Amniotic stem cell (primary cell): ENCODE results near the gene LRRC71.
"Not testable (repeated sequence)": the region's sequence is repeated elsewhere in the genome, so short reads cannot be mapped to it uniquely, and the experiment has no call there.

Experiments
- DNase-seq: peaks from one replicate; lab custom pipeline; 2025; lab: John Stamatoyannopoulos, UW

Gene LRRC71

GRCh38 chr1:156905651-156906050 is 14.8 kb upstream of the LRRC71 start:
- DNase-seq: no peak

- DNase-seq: no peak
These were observed 14.1 kb upstream of the LRRC71 start for GRCh38 chr1:156906206-156906906.

DNA sequence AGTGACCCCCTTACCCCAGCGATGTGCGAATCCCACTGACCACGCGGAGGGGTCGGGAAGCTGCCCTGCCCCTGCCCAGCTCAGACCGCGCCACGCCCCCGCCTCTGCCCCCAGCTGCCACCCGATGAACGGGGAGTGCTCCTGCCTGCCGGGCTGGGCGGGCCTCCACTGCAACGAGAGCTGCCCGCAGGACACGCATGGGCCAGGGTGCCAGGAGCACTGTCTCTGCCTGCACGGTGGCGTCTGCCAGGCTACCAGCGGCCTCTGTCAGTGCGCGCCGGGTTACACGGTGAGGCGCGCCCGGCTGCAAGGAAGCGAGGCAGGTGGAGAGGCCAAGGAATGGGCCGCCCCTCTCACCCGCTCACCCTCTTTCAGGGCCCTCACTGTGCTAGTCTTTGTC is 11.9 kb upstream of the LRRC71 start:
- DNase-seq: no peak

- DNase-seq: no peak
These were observed 11.5 kb upstream of the LRRC71 start for GRCh38 chr1:156908955-156909354.

DNA sequence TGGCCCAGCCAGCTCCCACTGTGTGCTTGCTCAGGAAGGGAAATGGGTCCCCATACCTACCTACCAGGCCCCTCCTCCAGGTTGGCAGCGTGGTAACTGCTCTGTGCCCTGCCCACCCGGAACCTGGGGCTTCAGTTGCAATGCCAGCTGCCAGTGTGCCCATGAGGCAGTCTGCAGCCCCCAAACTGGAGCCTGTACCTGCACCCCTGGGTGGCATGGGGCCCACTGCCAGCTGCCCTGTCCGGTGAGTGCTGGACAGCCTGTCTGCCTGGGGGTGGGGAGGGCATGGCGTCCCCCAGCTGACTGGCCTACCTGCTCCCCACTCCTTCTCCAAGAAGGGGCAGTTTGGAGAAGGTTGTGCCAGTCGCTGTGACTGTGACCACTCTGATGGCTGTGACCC is 10.8 kb upstream of the LRRC71 start:
- DNase-seq: no peak

GRCh38 chr1:156910309-156910782 is 10.1 kb upstream of the LRRC71 start:
- no peak for DNase-seq

- no peak for DNase-seq
These were observed 8.7 kb upstream of the LRRC71 start for GRCh38 chr1:156911577-156912298.

DNA sequence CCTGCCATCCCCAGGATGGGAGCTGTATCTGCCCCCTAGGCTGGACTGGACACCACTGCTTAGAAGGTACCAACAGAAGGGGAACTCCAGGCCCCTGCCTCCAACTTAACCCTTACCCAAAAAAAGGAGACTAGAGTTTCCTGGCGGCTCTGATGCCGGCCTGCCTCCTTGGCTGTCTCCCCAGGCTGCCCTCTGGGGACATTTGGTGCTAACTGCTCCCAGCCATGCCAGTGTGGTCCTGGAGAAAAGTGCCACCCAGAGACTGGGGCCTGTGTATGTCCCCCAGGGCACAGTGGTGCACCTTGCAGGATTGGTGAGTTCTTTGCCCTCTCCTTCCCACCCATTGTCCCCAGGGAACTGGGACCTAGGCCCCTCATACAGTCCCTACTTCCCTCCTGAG is 8.1 kb upstream of the LRRC71 start:
- no peak for DNase-seq

GRCh38 chr1:156912861-156913808 is 7.3 kb upstream of the LRRC71 start:
- DNase-seq: no peak

DNA sequence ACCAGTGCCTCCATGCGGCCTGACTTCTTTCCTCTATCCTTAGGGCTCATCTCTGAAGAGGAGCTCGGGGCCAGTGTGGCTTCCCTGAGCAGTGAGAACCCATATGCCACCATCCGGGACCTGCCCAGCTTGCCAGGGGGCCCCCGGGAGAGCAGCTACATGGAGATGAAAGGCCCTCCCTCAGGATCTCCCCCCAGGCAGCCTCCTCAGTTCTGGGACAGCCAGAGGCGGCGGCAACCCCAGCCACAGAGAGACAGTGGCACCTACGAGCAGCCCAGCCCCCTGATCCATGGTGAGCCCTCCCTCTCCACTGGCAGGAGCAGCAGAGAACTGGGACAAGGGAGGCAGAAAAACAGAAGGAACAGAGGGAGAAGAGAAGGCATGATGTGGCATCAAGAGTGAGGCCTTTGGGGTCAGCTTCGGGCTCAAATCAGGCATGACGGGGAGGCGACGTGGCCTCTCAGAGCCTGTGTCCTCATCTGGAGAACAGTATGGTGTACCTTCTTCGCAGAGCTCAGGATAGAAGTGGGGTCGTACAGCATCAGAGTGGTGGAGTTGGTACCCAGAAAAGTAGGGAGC is 6.5 kb upstream of the LRRC71 start:
- no peak for DNase-seq

DNA sequence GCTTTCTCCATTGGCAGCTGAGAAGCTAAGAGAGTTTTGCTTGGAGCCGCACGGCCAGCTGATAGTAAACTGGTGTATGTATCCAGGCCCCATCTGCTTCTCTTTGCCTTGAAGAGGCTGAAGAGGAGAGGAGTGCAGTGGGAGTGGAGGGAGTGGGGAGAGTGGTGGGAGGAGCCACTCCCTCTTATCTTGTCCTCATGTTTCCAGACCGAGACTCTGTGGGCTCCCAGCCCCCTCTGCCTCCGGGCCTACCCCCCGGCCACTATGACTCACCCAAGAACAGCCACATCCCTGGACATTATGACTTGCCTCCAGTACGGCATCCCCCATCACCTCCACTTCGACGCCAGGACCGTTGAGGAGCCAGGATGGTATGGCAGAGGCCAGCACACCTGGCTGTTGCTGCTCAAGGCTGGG is 6.0 kb upstream of the LRRC71 start:
- no peak for DNase-seq

DNA sequence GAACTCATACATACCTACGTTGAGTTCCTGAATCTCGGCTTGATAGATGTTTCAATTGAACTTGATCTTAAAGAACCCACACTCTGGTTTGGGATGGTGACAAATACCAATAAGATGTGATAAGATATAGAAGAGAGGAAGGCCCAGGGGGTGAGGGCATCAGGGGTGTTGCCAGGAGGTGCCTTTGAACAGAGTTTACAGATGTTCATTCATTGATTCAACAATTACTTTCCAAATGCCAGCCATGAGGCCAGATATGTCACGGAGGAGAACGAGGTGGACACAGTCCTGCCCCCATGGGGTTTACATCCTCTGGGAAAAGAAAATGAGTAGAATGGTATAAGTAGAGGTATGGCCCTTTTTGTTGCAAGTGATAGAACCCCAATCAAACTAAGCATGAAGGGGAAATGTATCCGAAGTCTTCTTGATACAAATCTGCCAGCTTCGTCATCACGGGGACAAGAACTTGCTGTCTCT is 659 bp downstream of the LRRC71 start:
- DNase-seq: no peak

- DNase-seq: no peak
These were observed 2.7 kb downstream of the LRRC71 start for GRCh38 chr1:156922986-156923669.

DNA sequence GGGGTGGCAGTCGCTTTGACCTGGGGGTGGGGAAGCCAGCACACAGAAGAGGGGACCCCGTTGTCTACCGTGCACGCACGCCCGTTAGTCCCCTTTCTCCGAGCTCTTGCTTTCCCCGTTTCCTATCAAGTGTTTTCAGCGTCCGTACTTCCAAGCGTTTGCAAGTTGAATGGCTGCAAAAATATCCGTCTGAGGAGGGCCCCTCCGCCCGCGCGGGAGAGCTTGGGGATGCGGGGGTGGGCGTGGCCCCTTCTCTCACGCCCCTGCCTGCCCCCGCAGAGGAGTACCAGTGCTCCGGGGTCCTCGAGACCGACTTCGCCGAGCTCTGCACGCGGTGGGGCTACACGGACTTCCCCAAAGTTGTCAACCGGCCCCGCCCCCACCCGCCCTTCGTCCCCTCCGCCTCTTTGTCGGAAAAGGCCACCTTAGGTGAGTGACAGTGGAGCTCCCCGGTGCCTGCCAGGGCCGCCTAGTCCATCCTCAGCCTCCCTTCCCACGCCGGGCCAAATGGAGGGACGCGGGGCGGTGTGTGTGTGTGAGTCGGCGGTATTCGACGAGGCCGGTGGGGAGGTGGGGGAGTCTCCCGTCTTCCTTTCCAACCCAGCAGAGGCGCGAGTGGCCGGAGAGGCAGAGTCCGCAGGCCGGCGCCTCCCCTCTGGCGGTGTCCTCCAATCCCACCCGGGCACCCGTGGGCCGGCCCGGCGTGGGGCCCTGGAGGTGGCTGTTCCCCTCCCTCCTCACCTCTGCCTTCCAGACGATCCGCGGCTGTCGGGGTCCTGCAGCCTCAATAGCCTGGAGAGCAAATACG is 3.4 kb downstream of the LRRC71 start:
- no peak for DNase-seq

DNA sequence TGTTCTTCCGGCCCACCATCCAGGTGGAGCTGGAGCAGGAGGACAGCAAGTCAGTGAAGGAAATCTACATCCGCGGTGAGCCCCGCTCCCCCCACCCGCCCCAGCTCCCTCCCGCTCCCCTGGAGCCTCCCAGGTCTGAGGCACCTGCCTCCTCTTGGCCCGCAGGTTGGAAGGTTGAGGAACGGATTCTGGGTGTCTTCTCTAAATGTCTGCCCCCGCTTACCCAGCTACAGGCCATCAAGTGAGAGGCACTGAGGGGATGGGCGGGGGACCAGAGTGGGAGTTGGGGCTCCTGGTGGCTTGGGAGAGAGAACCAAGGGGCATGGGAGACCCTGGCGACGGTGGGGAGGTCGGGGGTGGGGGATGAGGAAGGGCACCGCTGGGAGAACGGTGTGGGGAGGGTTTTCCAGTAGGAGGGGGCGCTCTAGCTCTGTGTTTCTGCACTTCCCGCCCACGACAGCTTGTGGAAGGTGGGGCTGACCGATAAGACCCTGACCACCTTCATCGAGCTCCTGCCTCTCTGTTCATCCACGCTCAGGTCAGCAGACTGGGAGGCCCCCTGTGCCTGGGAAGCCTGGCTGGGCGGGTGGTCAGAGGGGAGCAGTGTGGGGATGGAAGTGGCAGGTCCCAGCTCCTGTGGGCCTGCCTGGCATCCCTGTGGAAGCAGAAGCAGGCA is 4.2 kb downstream of the LRRC71 start:
- no peak for DNase-seq

DNA sequence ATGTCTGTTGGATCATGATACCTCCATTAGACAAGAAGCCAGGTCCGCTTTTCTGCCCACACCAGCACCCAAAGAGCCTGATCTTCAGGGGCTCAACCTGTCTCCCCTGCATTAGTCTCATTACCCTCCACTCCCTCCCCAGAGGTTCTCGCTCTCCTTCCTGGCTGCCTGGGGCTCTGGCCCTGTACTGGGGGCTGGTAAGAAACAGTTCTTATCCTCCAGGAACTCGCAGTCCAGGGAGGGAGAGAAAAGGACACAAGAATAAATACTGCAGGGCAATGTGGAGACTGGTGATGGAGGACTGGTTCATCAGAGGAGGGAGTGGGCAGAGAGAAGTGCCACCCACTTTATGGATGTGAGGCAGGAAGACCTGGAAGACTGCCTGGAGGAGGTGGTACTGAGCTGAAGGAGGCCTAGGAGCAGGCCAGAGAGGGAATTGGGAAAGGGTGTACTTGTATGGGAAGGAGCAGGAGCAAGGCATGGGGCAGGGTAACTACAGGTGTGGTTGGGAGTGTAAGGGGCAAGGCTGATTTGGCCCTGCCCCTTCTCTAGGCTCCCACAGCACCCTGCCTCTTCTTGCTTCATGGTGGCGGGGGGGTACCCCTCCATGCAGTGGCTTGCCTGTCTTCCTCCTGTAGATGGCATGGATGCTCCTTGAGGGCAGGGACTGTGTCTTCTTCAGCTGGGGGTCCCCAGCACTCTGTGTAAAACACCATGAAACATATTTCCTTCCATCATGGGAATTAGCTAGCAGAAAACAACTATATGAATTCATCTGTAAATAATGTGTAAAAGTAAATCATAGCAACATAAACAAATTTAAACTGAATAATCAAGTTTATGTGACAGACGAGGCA is 5.0 kb downstream of the LRRC71 start:
- DNase-seq: no peak

- DNase-seq: no peak
These were observed 5.7 kb downstream of the LRRC71 start for GRCh38 chr1:156926175-156926574.

DNA sequence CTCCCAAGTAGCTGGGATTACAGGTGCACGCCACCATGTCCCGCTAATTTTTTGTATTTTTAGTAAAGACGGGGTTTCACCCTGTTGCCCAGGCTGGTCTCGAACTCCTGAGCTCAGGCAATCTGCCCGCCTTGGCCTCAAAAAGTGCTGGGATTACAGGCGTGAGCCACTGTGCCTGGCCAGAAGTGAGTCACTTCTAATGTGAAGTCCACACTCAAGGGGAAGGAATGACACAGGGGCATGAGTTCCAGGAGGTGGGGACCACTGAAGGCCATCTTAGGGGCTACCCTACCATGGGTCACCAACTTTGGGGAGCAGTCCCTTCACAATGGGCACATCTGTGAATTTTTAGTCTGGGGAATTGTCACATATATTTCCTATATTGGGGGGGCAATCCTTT is 6.3 kb downstream of the LRRC71 start:
- not testable (repeated sequence) for DNase-seq
